ENCODE measurements around the gene RYR2. TPM values are rescaled to one million over a fixed set of nuclear protein-coding genes. Genes with fewer than 3 reads are reported as not detected.

RYR2 gene
- polyA plus RNA-seq, 3 donors: 1.2 to 1.4 (median 1.3) TPM

DNA sequence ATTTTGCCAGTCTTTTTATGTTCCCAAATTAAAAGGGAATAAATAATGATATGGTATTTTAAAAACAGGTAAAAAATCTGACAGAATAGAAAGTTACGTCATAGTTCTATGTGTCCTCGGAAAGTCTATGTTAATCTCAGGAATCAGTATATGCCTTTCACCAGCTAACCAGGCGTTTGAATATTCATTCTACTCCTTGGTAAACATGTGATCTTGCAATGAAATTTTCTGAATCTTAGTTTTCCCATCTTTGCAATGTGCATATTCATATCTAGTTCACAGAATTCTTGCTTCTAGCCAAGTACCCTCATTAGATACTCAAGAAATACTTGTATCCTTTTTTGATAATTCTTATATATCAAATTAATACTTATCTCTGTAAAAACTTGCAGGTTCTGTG lies 669.3 kb downstream of the RYR2 start:
- no peak for DNase-seq (ENCODE audit: extremely low read depth in 1 of 11, low read depth in 9 of 11, low spot score in 4 of 11)

DNA sequence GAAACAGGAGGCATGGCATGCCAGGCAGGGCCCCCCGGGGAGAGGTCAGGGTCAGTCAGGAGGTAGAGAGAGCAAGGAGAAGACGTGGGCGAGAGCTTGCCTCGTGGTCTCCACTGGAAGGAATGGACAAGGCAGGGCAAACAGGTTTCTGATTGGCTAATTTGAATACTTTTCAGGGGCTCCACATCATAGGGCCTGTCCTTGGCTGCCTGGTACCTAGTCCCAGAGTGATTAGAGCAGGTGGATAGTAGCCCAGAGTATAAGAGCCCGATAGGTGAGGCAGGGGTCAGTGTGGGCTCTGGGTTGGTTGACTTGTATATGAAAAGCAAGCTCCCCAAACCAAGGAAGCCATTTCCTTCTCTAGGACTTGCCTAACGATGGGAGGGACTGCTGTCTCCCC lies 670.1 kb downstream of the RYR2 start:
- no peak for DNase-seq (ENCODE audit: extremely low read depth in 1 of 11, low read depth in 9 of 11, low spot score in 4 of 11)

DNA sequence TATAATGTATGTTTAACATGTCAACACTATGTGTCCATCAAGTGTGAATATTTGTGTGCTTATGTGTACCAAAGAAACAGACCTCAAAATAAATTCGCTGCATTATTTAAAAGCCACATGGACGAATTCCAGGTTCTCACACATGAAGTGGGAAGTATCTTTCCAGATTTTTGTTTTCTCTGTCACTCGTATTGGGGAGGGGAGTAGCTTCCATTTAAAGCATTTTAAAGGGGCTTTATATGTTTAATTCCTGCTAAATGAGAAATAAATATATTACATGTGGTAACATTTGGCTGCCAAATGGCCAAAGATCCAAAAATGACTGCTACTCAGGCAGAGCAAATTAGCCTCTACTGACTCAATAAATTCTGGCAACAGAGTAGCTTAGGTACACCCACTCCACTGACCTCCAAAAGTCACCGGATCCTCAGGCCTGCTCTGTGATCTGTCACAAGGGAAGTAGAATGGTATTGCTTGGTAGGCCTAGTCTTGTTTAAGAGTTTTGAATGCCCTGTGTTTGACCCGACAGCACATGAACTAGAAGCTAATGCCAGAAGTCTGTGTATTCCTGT lies 670.7 kb downstream of the RYR2 start:
- no peak for DNase-seq (ENCODE audit: extremely low read depth in 1 of 11, low read depth in 9 of 11, low spot score in 4 of 11)

DNA sequence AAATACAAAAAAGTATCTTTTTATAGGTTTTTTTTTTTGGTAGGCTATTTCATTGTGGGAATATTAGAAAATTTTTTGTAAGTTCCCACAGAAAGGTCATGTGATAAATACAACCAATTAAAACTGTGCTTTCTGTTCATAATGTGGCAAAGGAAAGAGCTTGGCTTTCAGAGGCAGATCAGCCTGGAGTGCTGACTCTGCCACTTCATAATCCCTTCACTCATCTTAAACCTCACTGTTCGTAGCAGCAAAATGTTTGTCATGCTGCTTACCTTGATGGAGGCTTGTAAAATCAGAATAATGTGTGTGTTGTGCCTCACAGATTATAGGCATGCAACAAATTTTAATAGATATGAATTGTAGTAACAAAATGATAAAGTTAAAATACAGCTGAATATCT lies 671.9 kb downstream of the RYR2 start:
- no peak for DNase-seq (ENCODE audit: extremely low read depth in 1 of 11, low read depth in 9 of 11, low spot score in 4 of 11)

DNA sequence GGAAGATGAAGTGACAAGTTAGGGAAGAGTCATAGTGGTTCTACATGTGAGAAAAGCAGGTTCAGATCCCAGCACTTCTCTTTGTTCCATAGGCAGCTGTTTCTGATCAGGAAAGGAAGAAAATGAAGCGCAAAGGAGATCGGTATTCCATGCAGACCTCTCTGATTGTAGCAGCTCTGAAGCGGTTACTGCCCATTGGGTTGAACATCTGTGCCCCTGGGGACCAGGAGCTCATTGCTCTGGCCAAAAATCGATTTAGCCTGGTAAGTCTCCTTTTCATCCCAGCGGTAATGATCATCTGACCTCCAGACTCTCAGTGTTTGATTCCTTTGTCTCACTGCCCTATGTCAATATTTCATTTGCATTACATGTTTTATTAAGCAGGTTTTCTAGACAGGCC lies 675.1 kb downstream of the RYR2 start:
- no peak for DNase-seq (ENCODE audit: extremely low read depth in 1 of 11, low read depth in 9 of 11, low spot score in 4 of 11)

DNA sequence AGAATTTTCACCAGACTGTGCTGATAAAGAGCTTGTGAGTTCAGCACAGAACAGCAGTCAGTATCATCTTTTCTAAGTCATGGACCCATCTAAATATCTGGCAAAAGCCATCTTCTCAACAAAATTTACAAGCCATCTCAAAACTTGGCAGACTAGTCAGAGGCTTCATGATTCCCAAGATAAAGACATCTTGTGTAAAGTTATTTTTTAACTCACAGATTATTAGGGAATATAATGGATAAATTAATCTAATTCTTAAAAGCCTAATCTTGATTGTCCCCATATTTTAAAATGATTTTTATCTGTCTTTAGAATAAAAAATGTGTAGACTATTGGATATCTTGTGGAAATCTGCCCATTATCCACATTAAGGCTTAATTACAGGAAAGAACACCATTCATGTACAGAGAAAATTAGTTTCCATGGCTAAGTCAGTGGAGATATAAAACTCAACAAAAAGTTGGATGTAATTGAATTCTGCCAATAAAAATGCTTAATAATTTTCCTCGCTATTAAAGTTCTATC lies 688.9 kb downstream of the RYR2 start:
- no peak for DNase-seq (ENCODE audit: extremely low read depth in 1 of 11, low read depth in 9 of 11, low spot score in 4 of 11)

DNA sequence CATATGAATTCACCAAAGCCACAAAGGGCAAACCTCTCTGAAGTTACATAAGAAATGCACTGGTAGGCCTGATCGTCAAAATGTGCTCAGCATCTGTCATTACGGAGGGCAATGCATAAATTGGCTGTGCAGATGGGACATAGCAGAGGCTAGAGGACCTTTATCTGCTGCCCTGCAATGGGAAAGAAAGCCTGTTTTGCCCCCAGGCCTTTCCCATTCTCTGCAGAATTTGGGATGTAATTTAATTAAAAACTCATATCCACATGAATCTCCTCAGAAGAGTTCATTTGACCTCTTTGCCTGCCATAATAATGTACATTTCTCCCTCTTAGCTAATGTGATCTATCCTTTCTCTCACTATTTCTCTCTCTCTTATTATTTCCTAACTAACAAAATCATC lies 690.7 kb downstream of the RYR2 start:
- DNase-seq (ENCODE audit: extremely low read depth in 1 of 11, low read depth in 9 of 11, low spot score in 4 of 11): no peak

DNA sequence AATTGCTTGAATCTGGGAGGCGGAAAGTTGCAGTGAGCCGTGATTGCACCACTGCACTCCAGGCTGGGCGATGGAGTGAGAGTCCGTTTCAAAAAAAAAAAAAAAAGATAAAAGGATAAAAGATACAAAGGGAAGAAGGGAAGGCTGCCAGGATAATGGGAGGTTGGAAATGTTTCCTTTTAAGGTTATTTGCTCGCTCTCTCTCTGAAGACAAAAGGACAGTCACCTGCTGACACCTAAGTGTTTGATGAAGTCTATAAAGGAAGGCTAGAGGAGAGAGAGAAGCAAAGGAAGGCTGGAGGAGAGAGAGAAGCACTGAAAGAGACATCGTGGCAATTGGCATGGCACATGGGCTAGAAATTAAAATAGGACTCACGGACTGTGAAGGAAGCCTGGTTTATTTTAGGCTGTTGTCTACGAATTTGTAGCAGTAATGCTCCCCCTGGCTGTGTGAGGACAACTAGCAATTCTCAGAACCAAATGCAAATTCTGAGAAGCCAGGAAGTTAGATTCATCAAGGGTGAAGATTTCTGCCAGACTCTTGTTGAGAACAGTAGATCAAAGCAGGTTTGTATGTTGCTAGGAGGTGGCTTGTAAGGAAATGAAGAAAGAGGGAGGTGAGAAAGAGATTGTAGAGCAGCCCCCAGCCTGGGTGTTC lies 694.5 kb downstream of the RYR2 start:
- no peak for DNase-seq (ENCODE audit: extremely low read depth in 1 of 11, low read depth in 9 of 11, low spot score in 4 of 11)

DNA sequence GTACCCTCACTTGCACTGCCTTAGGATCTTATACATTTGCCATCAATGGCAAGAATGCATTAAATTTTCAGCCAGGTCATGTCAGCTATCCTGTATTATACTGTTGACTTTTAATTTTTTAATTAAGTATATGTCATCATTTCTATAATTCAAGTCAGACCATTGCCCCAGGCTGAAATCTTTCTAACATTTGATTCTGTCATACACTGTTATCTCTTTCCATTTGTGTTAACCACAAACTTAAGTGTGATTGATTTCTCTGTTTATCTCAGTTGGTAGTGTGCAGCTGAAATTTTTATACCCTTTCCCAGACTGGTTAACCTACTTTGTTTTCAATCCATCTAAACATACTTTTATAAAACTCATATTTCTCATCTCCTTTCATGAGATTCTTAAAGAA lies 695.5 kb downstream of the RYR2 start:
- no peak for DNase-seq (ENCODE audit: extremely low read depth in 1 of 11, low read depth in 9 of 11, low spot score in 4 of 11)

DNA sequence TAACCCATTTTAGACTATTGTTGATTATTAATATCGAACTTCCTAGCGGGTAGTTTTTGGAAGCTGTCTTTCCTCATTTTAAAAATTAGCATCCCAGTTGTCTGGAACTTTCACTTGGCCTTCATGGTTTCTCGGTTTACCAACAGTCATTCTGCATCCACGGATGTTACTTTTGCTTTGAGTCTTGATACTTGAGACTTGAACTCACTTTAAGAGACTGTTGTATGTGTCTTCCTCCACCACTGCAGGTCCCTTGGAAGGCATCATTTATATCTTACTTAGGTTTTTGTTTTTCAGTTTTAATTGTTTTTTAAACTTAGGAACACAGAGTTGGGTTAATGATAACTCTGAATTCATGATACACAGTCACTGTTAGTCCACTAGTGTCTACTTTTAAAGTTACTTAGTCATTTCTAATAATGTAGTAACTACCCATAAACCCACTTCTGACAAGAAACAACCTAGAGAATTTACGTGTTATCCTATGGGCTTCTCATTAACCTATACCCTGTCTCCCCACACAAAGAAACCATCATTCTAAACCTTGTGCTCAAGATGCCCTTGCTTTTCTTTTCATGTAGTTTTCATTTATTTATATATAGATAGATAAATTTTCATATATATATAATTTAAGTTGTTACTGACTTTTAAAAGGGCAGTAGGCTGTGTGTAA lies 696.1 kb downstream of the RYR2 start:
- DNase-seq (ENCODE audit: extremely low read depth in 1 of 11, low read depth in 9 of 11, low spot score in 4 of 11): no peak

DNA sequence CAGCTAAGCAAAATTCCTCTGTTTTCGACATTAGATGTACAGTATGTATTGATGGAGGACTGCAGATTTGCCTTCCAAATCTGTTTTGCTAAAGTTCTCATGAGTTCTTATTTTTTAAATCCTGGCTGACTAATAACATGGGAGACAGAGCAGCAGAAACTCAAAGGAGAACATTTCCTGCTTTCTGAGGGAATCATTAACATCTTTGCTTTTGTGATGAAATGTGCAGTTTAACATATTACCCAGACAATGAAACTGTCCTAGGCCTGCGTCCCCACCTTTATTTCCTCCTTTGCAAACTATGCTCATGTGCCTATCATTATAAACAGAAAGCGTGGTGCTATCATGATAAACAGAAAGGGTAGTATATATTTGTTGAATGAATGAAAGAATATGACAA lies 698.9 kb downstream of the RYR2 start:
- DNase-seq (ENCODE audit: extremely low read depth in 1 of 11, low read depth in 9 of 11, low spot score in 4 of 11): no peak

DNA sequence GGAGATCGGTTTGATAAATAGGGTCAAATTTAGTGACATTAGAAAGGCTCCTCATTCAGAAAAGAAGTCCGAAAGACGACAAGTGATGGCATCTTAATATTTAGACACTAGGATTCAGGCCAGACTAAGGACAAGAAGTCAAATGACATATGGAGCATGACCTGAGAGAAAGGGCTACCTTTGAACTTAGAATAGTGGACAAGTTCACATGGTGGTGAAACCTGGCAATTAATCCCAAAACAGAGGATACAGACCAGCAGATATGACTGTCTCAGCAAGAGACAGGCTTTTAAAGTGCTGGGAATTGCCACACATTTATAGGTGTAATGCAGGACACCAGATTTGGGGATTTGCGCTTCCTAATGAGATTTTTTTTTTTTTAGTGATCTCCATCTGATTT lies 703.6 kb downstream of the RYR2 start:
- DNase-seq (ENCODE audit: extremely low read depth in 1 of 11, low read depth in 9 of 11, low spot score in 4 of 11): no peak

DNA sequence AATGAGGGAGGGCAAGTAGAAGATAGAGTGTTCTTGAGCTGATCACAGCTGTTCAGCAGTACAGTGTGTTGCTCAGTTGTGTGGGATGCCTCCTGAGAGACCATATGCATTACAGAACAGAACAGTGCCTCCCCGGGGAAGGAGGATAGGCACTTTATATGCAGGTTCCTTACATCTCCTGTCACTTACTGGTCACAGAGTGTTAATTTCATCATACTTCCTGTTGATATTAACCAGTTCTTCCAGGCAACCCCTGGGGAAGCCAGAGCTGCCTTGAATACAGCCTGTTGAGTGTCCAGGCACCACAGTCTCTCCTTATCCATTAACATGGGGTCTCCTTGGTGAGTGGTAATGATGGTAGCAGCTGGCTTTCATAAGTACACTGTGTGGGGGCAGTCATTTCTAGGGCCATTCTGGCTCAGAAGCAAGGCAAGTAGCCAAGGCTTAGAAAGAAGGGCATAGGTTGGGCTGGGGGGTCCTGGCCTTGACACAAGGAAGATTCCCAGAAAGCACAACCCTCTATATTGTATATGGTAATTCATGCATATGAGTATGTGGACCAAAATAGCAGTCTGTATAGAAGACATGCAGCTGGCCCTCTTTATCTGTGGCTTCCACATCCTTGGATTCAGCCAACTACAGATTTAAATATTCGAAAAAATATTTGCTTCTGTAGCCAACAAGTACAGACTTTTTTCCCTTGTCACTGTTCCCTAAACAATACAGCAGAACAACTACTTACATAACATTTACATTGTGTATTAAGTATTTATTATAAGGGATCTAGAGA lies 706.4 kb downstream of the RYR2 start:
- DNase-seq (ENCODE audit: extremely low read depth in 1 of 11, low read depth in 9 of 11, low spot score in 4 of 11): peak in 4 of 11 donors; percentile 6 to 18 (median 10)

DNA sequence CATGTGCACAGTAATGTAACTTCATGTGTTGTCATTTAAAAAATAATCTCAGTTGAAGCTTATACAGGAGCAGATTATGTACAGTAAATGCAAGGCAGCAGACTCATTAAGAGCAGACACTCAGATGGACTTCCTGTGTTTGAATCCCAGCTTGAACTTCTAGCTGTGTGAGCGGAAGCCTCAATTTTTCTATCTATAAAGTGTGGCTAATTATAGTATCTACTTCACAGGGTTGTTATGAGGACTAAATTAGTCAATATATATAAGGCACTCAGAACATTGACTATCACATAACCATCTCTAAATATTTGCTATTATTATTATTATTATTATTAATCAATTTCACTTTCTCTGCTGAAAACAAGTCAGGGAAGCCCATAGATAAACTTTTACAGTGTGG lies 707.1 kb downstream of the RYR2 start:
- no peak for DNase-seq (ENCODE audit: extremely low read depth in 1 of 11, low read depth in 9 of 11, low spot score in 4 of 11)

DNA sequence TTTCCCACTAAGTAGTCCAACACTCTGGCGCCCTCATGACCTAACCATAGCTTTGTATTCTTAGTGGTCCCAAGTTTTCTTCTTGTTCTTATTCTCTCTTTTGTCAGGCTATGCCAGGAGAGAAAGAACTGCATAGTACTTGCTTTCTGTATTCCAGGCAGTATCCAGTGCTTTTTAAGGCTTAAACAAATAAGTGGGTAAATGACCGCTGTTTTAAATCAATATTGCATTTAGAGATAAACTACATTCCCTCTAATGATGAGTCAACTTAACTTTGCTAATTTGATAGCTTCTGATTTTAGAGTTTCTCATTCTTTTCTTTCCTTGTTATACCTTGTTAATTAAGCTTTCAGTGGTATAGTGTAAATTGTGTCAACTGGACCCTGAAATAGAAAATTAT lies 709.1 kb downstream of the RYR2 start:
- DNase-seq (ENCODE audit: extremely low read depth in 1 of 11, low read depth in 9 of 11, low spot score in 4 of 11): no peak

DNA sequence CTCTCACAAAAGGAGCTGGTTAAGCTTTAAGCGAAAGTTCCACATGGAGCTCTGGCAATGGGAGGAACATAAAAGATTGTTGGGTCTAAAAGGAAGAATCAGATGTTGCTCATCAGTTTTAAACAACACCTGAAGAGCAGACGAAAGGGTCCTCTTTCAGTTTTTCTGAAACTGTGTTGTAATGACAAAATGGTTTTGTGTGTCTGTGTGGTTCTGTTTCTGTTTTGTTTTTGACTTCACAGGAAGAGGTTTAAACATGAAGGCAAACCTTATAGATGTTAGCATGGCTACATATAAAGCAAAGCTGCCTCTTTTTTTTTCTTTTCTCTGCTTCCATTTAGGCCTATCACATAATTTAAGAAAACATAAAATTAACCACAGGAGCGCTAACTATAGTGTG lies 712.6 kb downstream of the RYR2 start:
- DNase-seq (ENCODE audit: extremely low read depth in 1 of 11, low read depth in 9 of 11, low spot score in 4 of 11): no peak

DNA sequence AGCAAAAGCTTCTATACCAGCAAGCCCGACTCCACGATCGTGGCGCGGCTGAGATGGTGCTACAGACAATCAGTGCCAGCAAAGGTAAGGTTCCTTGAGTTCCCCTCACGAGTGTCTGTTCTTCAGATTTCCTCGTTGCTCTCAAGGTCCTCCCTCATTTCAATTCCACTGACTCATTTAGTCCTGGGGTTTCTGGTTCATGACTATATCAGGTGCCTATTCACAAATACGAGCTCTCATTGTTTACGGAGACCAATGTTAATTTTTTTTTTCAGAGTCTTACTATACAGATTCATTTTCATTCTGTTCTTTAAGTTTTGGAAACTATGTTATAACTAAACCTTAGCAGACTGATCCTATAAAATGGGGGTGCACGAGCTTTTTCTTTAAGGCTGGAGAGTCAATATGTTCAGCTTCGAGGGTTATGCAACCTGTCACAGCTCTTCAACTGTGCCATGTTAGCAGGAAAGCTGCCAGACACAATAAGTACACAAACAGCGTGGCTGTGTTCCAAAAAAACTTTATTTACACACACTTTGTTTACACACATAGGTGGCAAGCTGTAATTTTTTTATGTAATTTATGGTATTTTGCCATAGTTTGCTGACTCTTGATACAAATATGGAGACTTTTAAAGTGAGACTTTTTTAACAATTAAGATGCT lies 714.5 kb downstream of the RYR2 start:
- no peak for DNase-seq (ENCODE audit: extremely low read depth in 1 of 11, low read depth in 9 of 11, low spot score in 4 of 11)

DNA sequence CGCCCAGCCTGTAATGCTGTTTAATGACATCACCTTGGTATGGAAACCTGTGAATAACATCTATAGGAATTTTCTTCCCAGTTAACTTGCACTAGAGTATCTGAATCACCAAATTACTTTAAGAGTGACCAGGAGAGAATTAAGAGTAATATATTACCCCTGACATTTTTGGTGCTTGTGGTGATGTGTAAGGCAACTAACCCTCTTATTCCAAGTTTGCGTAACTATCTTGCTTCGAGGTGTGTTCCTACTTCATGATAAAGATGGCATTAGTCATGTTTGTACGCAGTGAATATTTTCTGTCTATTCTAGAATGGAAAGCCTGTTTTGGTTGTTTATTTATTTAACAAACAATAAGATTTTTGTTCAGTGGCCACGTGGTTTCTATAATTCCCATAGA lies 717.4 kb downstream of the RYR2 start:
- DNase-seq (ENCODE audit: extremely low read depth in 1 of 11, low read depth in 9 of 11, low spot score in 4 of 11): no peak

DNA sequence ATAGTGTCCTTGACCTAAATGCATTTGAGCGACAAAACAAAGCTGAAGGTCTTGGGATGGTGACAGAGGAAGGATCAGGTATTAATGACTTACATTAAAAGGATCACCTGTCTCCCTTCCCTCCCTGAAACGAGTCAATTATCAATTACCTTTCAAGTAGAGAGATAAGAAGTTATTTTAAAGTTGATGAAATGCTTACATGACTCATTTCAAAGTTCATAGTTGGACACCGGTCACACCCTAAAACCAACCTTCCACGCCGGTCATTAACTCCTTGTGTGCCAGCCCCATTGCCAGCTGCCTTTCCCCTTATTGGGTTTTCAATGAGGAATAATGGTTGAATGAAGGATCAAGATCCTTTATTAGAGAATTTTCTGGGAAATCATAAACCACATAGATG lies 719.0 kb downstream of the RYR2 start:
- DNase-seq (ENCODE audit: extremely low read depth in 1 of 11, low read depth in 9 of 11, low spot score in 4 of 11): no peak

Data from renal cortex interstitium (tissue), 11 donors.